ENCODE results near the gene DYNC2I2.
"Not testable (repeated sequence)": the region's sequence is repeated elsewhere in the genome, so short reads cannot be mapped to it uniquely, and the experiment has no call there.

Gene DYNC2I2

GRCh38 chr9:128656416-128657343, at the start of gene DYNC2I2:
Gene DYNC2I2 (minus strand): TSS chr9:128656847. CDS start chr9:128656726, 121 bp downstream.
- peak; percentile 95 for DNase-seq

GRCh38 chr9:128706045-128706444, 49.4 kb upstream of the DYNC2I2 start:
- no peak for DNase-seq

- no peak for DNase-seq
Observed at GRCh38 chr9:128705051-128705965, 48.7 kb upstream of the DYNC2I2 start.

GRCh38 chr9:128704356-128704670, 47.7 kb upstream of the DYNC2I2 start:
- DNase-seq, result no peak

GRCh38 chr9:128703616-128704355, 47.1 kb upstream of the DYNC2I2 start:
- no peak for DNase-seq

GRCh38 chr9:128702949-128703615, 46.4 kb upstream of the DYNC2I2 start:
- peak; percentile 31 for DNase-seq

GRCh38 chr9:128702445-128702948, 45.9 kb upstream of the DYNC2I2 start, which contains the start of gene PKN3:
Gene PKN3 (plus strand): TSS chr9:128702503. CDS start chr9:128702916, 413 bp downstream.
- peak; percentile 85 for DNase-seq

GRCh38 chr9:128701227-128701854, 44.7 kb upstream of the DYNC2I2 start:
- DNase-seq, result no peak

- DNase-seq, result not testable (repeated sequence)
Observed at GRCh38 chr9:128699096-128699795, 42.6 kb upstream of the DYNC2I2 start.

- DNase-seq, result no peak
Observed at GRCh38 chr9:128696923-128697707, 40.5 kb upstream of the DYNC2I2 start.

GRCh38 chr9:128694344-128694743, 37.7 kb upstream of the DYNC2I2 start:
- DNase-seq, result no peak

- not testable (repeated sequence) for DNase-seq
Observed at GRCh38 chr9:128693738-128694137, 37.1 kb upstream of the DYNC2I2 start.

- DNase-seq, result no peak
Observed at GRCh38 chr9:128690684-128691034, 34.0 kb upstream of the DYNC2I2 start.

- DNase-seq, result peak; percentile 71
Observed at GRCh38 chr9:128689820-128690683, 33.4 kb upstream of the DYNC2I2 start.

- DNase-seq, result no peak
Observed at GRCh38 chr9:128689293-128689774, 32.7 kb upstream of the DYNC2I2 start.

GRCh38 chr9:128688501-128689292, 32.0 kb upstream of the DYNC2I2 start, which contains the start of gene SET:
Gene SET (plus strand): TSS chr9:128689222. CDS start chr9:128689583, 361 bp downstream.
- peak; percentile 94 for DNase-seq

GRCh38 chr9:128687453-128687852, 30.8 kb upstream of the DYNC2I2 start:
- no peak for DNase-seq
